Kidney glomerular epithelial cell (primary cell): ENCODE measurements around the gene UBR3.
"Not testable (repeated sequence)": the region's sequence is repeated elsewhere in the genome, so short reads cannot be mapped to it uniquely, and the experiment has no call there.

Source experiments
- DNase-seq: peaks from one replicate; lab custom pipeline; 2025; lab: John Stamatoyannopoulos, UW

UBR3 gene

GRCh38 chr2:169867579-169867978 is 40.3 kb downstream of the UBR3 start:
- no peak for DNase-seq

DNA sequence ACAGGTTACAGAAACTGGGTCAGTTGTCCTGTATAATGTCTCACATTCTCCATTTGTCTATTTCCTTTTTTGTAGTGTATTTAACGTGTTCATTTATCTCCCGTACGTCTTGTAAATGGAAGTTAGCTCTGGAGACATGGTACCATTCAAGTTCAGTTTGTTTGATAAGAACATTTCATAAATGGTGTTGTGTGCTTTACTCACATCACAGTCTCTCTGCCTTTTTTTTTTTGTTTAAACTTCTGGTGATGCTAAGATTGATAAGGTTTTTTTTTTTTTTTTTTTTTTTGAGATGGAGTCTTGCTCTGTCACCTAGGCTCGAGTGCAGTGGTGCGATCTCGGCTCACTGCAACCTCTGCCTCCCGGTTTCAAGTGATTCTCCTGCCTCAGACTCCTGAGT is 41.7 kb downstream of the UBR3 start:
- DNase-seq: no peak

DNA sequence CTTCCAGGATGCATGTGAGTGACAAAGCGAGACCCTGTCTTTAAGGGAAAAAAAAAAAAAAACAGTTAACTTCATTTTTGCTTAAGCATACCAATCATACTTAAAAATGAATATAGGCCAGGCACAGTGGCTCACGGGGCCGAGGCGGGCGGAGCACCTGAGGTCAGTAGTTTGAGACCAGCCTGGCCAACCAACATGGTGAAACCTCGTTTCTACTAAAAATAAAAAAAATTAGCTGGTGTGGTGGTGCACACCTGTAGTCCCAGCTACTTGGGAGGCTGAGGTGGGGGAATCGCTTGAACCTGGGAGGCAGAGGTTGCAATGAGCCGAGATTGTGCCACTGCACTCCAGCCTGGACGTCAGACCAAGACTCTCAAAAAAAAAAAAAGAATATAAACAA is 44.1 kb downstream of the UBR3 start:
- not testable (repeated sequence) for DNase-seq

DNA sequence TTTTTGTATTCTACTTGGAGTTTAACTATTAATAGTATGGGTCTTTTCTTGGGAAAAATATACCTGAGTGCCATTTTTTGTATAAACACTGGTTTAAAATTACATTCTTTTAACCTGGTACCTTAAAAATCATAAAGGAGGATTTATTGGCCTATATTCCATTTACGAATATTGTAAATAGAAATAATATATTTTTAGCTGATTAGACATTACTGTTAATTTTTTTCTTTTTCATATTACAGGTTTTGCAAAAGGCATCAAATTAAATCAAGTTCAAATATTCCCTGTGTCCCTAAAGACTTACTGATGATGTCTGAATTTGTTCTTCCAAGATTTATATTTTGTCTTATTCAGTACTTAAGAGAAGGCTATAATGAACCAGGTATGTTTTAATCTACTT is 44.7 kb downstream of the UBR3 start:
- no peak for DNase-seq

DNA sequence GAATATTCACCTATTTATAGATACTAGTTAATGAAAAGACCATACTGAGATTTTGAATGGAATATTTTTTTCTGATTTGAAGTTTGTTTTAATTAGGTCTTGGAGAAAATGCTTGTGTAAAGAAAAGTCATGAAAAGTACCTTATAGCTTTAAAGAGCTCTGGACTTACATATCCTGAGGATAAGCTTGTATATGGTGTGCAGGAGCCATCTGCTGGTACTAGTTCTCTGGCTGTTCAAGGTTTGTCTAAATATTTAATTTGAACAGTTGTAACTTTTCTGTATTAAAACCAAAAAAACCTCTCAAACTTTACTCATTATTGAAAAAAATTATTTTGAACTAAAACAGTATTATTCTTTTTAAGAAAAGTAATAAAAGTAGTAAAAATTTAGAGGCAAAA is 50.1 kb downstream of the UBR3 start:
- no peak for DNase-seq

DNA sequence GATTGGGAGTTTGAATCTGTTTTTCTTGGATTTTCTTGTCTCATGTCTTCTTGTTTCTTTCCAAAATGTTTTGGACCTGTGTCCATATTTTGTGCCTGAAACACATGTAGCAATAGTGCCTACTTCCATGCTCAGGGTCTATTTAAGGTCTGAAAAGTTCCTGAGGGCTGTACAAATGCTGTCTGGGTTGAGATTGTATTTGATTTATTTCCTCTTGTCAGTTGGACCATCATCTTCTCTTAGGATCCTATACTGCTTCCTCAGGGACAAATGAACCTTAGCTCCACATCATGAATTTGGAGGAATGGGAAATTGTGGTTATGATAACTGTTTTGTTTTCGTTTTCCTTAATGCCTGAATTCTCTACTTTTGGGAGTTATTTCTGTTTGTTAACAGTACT is 59.9 kb downstream of the UBR3 start:
- no peak for DNase-seq

DNA sequence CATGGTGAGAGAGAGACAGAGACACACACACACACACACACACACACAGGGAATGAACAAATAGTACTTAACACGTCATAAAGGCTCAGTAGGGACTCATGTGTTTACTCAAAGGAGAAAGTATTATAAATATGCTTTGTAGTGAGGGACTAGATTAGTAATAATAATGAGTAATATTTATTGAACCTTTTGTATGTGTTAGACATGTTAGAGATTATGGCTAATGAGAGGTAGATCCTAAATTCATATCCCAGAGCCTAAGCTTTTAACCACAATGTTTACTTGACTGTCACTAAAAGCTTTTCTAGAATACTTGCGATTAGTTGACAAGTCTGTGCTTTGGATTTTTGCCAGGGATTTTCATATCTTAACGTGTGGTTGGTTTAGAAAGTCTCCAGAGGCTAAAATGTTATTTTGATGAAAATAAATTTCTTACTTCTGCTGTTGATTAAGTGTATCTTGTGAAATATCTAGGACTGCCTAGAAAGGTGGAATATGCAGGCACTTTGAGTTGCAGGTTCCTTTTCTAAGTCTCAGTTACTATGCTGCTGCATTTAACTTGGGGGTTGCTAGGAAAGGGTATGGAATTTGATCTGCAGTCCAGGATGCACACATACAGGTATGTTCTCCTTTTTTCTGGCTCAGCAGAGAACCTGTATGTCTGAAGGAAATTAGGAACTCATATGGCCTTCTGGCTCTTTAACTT is 64.5 kb downstream of the UBR3 start:
- no peak for DNase-seq

- DNase-seq: no peak
Measured at GRCh38 chr2:169892951-169893350, 65.7 kb downstream of the UBR3 start.

- no peak for DNase-seq
Measured at GRCh38 chr2:169895294-169895985, 68.2 kb downstream of the UBR3 start.

DNA sequence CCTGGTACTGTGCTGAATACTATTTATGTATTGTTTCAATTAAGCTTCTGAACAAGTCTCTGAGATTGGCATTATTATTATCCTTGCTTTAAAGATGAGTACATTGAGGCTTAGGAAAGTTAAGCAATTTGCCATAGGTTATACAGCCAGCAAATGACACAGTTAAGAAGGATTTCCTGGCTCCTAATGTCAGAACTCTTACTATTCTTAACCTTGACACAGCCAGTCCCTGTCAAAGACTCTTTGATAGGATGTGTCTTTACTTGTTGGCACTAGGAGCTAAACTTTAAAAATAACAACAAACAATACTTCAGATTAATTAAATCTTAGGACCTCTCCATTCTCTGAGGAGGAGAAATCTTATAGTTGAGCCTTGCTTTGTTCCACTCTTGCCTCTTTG is 70.6 kb downstream of the UBR3 start:
- DNase-seq: no peak

GRCh38 chr2:169900103-169900502 is 72.8 kb downstream of the UBR3 start:
- not testable (repeated sequence) for DNase-seq

DNA sequence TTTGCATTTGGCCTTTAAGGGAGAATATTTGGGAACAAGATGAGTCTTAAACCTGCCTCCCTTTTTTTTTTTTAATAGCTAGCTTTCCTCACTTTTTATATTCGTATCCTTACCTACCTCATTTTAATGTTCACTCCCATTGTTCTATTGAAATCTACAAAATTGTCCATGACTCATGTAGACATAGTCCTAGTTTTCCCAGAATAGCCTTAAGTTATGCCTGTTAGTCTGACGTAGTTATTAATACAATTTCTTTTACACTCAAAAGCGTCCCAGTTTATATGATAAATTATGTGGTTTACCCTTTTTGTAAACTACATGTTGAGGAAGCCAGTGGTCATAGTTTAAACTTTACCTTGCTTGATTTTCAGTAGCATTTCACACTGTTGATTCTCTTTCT is 73.4 kb downstream of the UBR3 start:
- DNase-seq: no peak

GRCh38 chr2:169906731-169907130 is 79.5 kb downstream of the UBR3 start:
- DNase-seq: no peak

- DNase-seq: no peak
Measured at GRCh38 chr2:169909376-169909775, 82.1 kb downstream of the UBR3 start.

DNA sequence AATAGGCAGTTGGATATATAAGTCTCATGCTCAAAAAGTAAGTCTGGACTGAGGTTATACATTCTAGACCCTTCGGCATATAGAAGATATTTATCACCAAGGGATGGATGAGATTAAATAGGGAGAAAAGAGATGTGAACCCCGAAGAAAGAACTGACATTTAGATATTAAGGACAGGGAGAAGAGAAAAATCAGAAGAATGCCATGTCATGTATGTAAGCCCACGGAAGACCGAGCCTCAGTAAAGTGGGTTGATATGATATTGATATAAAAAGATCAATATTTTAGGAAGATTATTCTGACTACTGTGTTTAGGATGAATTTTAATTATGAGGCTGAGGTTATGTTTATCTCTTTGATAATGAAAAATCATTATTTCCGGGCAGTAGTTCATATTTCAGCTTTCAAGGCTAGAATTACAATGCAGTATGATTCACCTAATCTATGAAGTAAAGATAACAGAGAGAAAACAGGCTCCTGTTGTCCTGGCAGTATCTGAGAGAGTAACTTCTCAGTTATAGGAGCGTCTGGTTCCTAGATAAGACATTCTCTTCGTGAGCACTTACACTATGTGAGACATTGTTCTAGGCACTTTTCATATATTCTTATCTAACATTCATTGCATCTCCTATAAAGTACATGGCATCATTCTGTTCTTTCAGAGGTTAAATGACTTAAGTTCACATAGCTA is 83.0 kb downstream of the UBR3 start:
- no peak for DNase-seq

- no peak for DNase-seq
Measured at GRCh38 chr2:169911119-169911518, 83.9 kb downstream of the UBR3 start.

DNA sequence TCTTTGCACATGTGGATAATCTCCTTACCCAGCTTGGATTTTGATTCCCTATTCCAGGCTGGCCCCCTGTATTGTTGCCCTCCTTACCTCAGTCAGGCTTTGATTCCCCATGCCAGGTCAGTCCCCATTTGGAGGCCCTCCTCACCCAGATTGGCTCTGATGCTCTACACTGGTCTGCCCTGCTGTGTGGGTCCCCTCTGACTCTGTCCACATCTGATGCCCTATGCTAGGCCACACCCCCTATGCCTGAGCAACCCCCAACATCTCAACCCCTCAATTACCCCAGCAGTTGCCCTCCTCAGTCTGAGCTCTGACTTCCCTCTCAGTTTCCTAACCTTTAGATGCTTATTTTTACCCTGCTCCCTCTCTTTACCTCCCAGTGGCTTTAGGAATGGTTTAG is 89.4 kb downstream of the UBR3 start:
- DNase-seq: no peak

DNA sequence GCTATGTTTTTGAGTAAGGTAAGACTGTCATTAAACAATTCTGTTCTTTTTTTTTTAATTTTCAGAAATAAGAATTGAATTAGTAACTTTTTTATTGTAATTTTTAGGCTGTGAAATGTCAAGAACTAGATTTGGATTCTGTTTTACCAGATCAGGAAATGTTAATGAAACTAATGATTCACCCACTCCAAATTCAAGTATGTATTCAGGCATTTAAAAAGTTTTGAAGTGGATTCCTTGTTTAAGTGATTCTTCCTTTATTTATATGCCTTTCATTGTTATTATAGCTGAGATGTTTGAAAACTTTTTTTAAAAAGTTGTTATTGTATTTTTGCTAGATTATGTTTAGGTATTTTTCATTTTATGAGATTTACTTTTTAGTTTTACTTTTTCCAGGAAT is 96.7 kb downstream of the UBR3 start:
- DNase-seq: no peak

DNA sequence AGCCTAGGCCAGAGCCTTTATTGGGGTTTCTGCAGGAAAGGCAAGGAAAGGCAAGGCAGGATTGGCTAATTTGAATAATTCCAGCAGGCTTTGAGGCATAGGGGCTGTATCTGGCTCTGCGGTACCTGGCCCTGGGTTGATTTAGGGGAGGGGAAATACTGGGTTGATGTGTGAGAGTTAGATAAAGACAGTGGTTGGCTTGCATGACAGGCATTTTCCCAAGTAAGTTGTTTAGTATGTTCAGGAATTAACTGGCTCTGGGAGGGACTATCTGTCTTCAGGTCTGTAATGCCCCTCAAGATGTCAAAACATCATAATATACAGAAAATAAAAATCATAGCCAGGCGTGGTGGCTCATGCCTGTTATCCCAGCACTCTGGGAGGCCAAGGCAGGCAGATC is 98.7 kb downstream of the UBR3 start:
- no peak for DNase-seq

DNA sequence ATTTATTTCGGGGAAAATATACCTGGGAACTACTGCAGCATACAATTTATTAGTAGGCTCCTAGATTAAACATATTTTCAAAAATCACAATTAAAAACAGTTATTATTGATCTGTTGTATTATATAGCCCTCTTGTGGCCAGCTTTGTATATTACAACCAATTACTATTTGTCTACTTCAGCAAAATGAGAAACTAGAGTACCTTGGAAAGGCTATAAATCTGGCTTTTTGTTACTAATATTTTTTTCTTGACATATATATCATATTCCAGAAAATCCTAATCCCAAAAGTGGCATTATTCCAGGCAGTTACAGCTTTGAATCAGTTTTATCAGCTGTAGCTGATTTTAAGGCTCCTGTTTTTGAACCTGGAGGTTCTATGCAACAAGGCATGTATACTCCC is 101.2 kb downstream of the UBR3 start:
- DNase-seq: peak; percentile 22

DNA sequence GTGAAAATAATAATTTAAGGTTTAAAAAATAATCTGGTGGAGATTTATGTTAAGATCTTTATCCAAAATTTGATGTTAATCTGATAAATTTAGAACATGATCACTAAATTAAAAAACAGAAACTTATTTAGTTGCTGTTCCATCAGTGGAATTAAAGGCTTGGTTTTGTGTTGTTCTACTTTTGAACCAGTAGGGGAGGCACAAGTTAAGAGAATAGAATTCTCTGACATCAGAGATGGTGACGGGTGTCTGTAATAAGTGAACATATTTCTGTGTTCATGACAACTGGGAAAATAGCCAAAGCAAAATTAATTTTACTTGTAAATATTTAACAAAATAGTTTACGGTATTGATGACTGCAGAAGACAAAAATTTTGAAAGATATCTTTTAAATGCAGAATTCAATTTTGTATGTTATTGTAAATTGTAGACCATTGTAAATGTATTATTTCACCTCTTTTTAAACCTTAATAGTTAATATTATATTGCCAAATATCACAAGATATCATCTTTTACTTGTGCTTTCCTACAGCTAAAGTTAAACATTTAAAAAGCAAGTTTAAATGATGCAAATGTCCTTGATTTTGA is 106.0 kb downstream of the UBR3 start:
- peak; percentile 16 for DNase-seq

DNA sequence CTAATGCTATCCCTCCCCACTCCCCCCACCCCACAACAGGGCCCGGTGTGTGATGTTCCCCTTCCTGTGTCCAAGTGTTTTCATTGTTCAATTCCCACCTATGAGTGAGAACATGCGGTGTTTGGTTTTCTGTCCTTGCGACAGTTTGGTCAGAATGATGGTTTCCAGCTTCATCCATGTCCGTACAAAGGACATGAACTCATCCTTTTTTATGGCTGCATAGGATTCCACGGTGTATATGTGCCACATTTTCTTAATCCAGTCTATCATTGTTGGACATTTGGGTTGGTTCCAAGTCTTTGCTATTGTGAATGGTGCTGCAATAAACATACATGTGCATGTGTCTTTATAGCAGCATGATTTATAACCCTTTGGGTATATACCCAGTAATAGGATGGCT is 109.4 kb downstream of the UBR3 start:
- DNase-seq: not testable (repeated sequence)

GRCh38 chr2:169945515-169945914 is 118.3 kb downstream of the UBR3 start:
- no peak for DNase-seq
